H9 (cell line): ENCODE results near the gene ITPR3. TPM values are rescaled to one million over a fixed set of nuclear protein-coding genes. Genes with fewer than 3 reads are reported as not detected.
A peak's percentile ranks its signal among the peaks of the same experiment; 100 is the strongest.

Experiments used
- DNase-seq: peaks from one replicate; pipeline ENCODE4 v3.0.0-alpha.2; 2017
- H2AFZ ChIP-seq: one replicate; pipeline ENCODE4 v1.6.1; 2013; ENCODE audit warnings: mild to moderate bottlenecking, low read length, control low read depth, moderate library complexity
- H2AK5ac ChIP-seq: 2 replicates; pipeline ENCODE4 v1.6.1; 2013; ENCODE audit warnings: low read length, control low read depth, mixed read lengths; ENCODE audit not compliant: insufficient read length
- H2BK120ac ChIP-seq: one replicate; pipeline ENCODE4 v1.6.1; 2013; ENCODE audit warnings: low read depth, mild to moderate bottlenecking, low read length, control low read depth, inconsistent platforms; ENCODE audit not compliant: poor library complexity, severe bottlenecking
- H2BK12ac ChIP-seq: 2 replicates; pipeline ENCODE4 v1.6.1; 2013; ENCODE audit warnings: low read length, control low read depth, mixed read lengths, low read depth; ENCODE audit not compliant: insufficient read length
- H2BK15ac ChIP-seq: 2 replicates; pipeline ENCODE4 v1.6.1; 2013; ENCODE audit warnings: low read depth, low read length, control low read depth
- H2BK20ac ChIP-seq: one replicate; pipeline ENCODE4 v1.6.1; 2013; ENCODE audit warnings: low read depth, mild to moderate bottlenecking, low read length, control low read depth, inconsistent platforms; ENCODE audit not compliant: poor library complexity, severe bottlenecking
- H2BK5ac ChIP-seq: 2 replicates; pipeline ENCODE4 v1.6.1; 2013; ENCODE audit warnings: low read length, control low read depth, mixed read lengths; ENCODE audit not compliant: insufficient read length
- H3K14ac ChIP-seq: 2 replicates; pipeline ENCODE4 v1.6.1; 2013; ENCODE audit warnings: low read length, control low read depth; ENCODE audit not compliant: insufficient read depth
- H3K18ac ChIP-seq: 2 replicates; pipeline ENCODE4 v1.6.1; 2013; ENCODE audit warnings: low read depth, mild to moderate bottlenecking, mixed read lengths, low read length, control low read depth; ENCODE audit not compliant: insufficient read length
- H3K23ac ChIP-seq: 2 replicates; pipeline ENCODE4 v1.6.1; 2013; ENCODE audit warnings: low read length, control low read depth, mixed read lengths, low read depth; ENCODE audit not compliant: insufficient read length
- H3K23me2 ChIP-seq: 2 replicates; pipeline ENCODE4 v1.6.1; 2013; ENCODE audit warnings: low read depth, mild to moderate bottlenecking, mixed read lengths, low read length, control low read depth; ENCODE audit not compliant: insufficient read length, poor library complexity, severe bottlenecking
- H3K27ac ChIP-seq: 2 replicates; pipeline ENCODE4 v1.5.1; 2013; ENCODE audit warnings: low read length, control low read depth, mixed read lengths, low read depth; ENCODE audit not compliant: insufficient read length
- H3K27me3 ChIP-seq: 2 replicates; pipeline ENCODE4 v1.6.1; 2013; ENCODE audit warnings: low read length, control low read depth, inconsistent platforms; ENCODE audit not compliant: insufficient read depth
- H3K4ac ChIP-seq: 2 replicates; pipeline ENCODE4 v1.6.1; 2013; ENCODE audit warnings: low read depth, mild to moderate bottlenecking, control low read depth, inconsistent platforms, low read length, moderate library complexity
- H3K4me1 ChIP-seq: 2 replicates; pipeline ENCODE4 v1.6.1; 2013; ENCODE audit warnings: low read length, control low read depth, inconsistent platforms; ENCODE audit not compliant: insufficient read depth
- H3K4me2 ChIP-seq: 2 replicates; pipeline ENCODE4 v1.6.1; 2013; ENCODE audit warnings: low read length, control low read depth, mixed read lengths; ENCODE audit not compliant: insufficient read length, insufficient read depth
- H3K56ac ChIP-seq: 2 replicates; pipeline ENCODE4 v1.6.1; 2013; ENCODE audit warnings: low read depth, mild to moderate bottlenecking, mixed read lengths, low read length, control low read depth; ENCODE audit not compliant: insufficient read length
- H3K79me1 ChIP-seq: 2 replicates; pipeline ENCODE4 v1.6.1; 2013; ENCODE audit warnings: low read depth, mild to moderate bottlenecking, moderate library complexity, low read length, control low read depth, inconsistent platforms; ENCODE audit not compliant: insufficient read depth, poor library complexity, severe bottlenecking
- H3K79me2 ChIP-seq: 2 replicates; pipeline ENCODE4 v1.6.1; 2013; ENCODE audit warnings: low read length, control low read depth, inconsistent platforms; ENCODE audit not compliant: insufficient read depth
- H3K9ac ChIP-seq: 2 replicates; pipeline ENCODE4 v1.6.1; 2013; ENCODE audit warnings: low read length, control low read depth, mixed read lengths; ENCODE audit not compliant: insufficient read length; ENCODE audit errors: extremely low read depth
- H3K9me3 ChIP-seq: one replicate; pipeline ENCODE4 v1.6.1; 2013; ENCODE audit warnings: low read depth, low read length, inconsistent platforms; ENCODE audit not compliant: control insufficient read depth
- H3T11ph ChIP-seq: one replicate; pipeline ENCODE4 v1.6.1; 2013; ENCODE audit warnings: mild to moderate bottlenecking, low read length, control low read depth, inconsistent platforms
- H4K20me1 ChIP-seq: one replicate; pipeline ENCODE4 v1.6.1; 2013; ENCODE audit not compliant: control insufficient read depth, insufficient read length, insufficient read depth
- H4K5ac ChIP-seq: 2 replicates; pipeline ENCODE4 v1.6.1; 2013; ENCODE audit warnings: low read depth, mild to moderate bottlenecking, mixed read lengths, low read length, control low read depth; ENCODE audit not compliant: insufficient read length
- H4K8ac ChIP-seq: replicated peaks from 2 replicates; pipeline ENCODE4 v1.6.1; 2013; ENCODE audit warnings: low read length, control low read depth, mixed read lengths, low read depth; ENCODE audit not compliant: insufficient read length
- H4K91ac ChIP-seq: 2 replicates; pipeline ENCODE4 v1.6.1; 2013; ENCODE audit warnings: low read depth, mild to moderate bottlenecking, moderate library complexity, mixed read lengths, low read length, control low read depth; ENCODE audit not compliant: insufficient read length
- H3K27ac Mint-ChIP-seq, 3 experiments: 2 replicates in 2 of 3; 3 replicates in 1 of 3; pipeline ENCODE4 v1.8.0; 2020 to 2021; ENCODE audit warnings: mixed read lengths in 3 of 3, mild to moderate bottlenecking in 1 of 3, moderate library complexity in 1 of 3
- H3K27me3 Mint-ChIP-seq: 2 replicates; pipeline ENCODE4 v1.8.0; 2021; ENCODE audit warnings: low read depth, mild to moderate bottlenecking, moderate library complexity, mixed read lengths
- H3K36me3 Mint-ChIP-seq, 3 experiments: 2 replicates in 2 of 3; 3 replicates in 1 of 3; pipeline ENCODE4 v1.8.0; 2020 to 2021; ENCODE audit warnings: low read depth in 3 of 3, mixed read lengths in 3 of 3; ENCODE audit not compliant: insufficient read depth in 1 of 3
- H3K4me1 Mint-ChIP-seq, 2 experiments: 2 replicates each; pipeline ENCODE4 v1.8.0; 2020; ENCODE audit warnings: mixed read lengths in 2 of 2
- H3K4me3 Mint-ChIP-seq, 2 experiments: 2 replicates in 1 of 2; 3 replicates in 1 of 2; pipeline ENCODE4 v1.8.0; 2020 to 2021; ENCODE audit warnings: mild to moderate bottlenecking in 2 of 2, mixed read lengths in 2 of 2, moderate library complexity in 1 of 2
- H3K9me3 Mint-ChIP-seq, 2 experiments: 2 replicates in 1 of 2; 3 replicates in 1 of 2; pipeline ENCODE4 v1.8.0; 2020; ENCODE audit warnings: mild to moderate bottlenecking in 2 of 2, mixed read lengths in 2 of 2, moderate library complexity in 1 of 2
- CTCF ChIP-seq: fragments of 200-600 bp; sonication (generic); conservative IDR thresholded peaks from 3 replicates; pipeline ENCODE4 v1.8.0; 2021; ENCODE audit warnings: antibody characterized with exemption, mild to moderate bottlenecking
- WGBS: extraction: QIAGEN DNeasy Blood & Tissue Kit; methylation state at CpG from one replicate; pipeline ENCODE4 v1.1.7; 2013; ENCODE audit warnings: missing lambda C conversion rate, low lambda C conversion rate, mixed read lengths; ENCODE audit not compliant: insufficient read length; ENCODE audit errors: extremely low coverage; 5-methylcytosine and 5-hydroxymethylcytosine counted together
- total RNA-seq: library from RNA; stranded (reverse); gene quantifications from 2 replicates; pipeline ENCODE4 v1.2.1, GENCODE V29; 2021

ITPR3 gene
- total RNA-seq, 1 experiment from 2014 or later = 40.3 TPM

GRCh38 chr6:33693186-33694105 is 72.3 kb downstream of the ITPR3 start:
- DNase-seq = no peak
- Histone ChIP-seq H2AFZ (no peak overlapping the region), H3K4ac (no peak overlapping the region), H2BK20ac (no peak overlapping the region), H3K23me2 (no peaks in the 10 kb centered on the region), H3K27ac (no peak overlapping the region), H3K27me3 (no peaks in the 10 kb centered on the region), H4K5ac (no peak overlapping the region), H4K8ac (no peak overlapping the region), H2BK5ac (no peak overlapping the region), H3K18ac (no peak overlapping the region), H3K4me2 (no peak overlapping the region), H2BK120ac (no peak overlapping the region), H3K23ac (no peak overlapping the region), H2AK5ac (no peak overlapping the region), H3K4me1 (0 out of 2 replicates have a peak, but pooled peaks cover 3% of the 10 kb centered on the region), H3K9me3 (no peaks in the 10 kb centered on the region), H4K20me1 (no peaks in the 10 kb centered on the region), H3K14ac (no peak overlapping the region), H3K79me1 (no peaks in the 10 kb centered on the region), H3T11ph (no peak overlapping the region), H2BK15ac (no peak overlapping the region), H4K91ac (no peak overlapping the region), H3K56ac (no peak overlapping the region), H2BK12ac (no peak overlapping the region), H3K9ac (no peak overlapping the region), H3K79me2 (no peaks in the 10 kb centered on the region)
- TF ChIP-seq CTCF = no peak
- Mint-ChIP-seq H3K27me3 (no peaks in the 10 kb centered on the region), H3K27ac (peak overlapping the region in 1 of 3 experiments; percentile 33; a peak in 1 of 7 replicates), H3K4me3 (no peak overlapping the region), H3K36me3 (peaks cover 34 to 94% (median 76%) of the 10 kb centered on the region in 3 experiments; a peak in 6 of 7 replicates), H3K9me3 (no peaks in the 10 kb centered on the region), H3K4me1 (peaks cover 13 to 16% of the 10 kb centered on the region in 2 experiments)
- no CpG with 5 or more reads among the region's 28 CpGs for WGBS
